H7 (cell line): ENCODE data around the gene FOXD2. TPM values are rescaled to one million over a fixed set of nuclear protein-coding genes. Genes with fewer than 3 reads are reported as not detected.
"Not testable (repeated sequence)": the region's sequence is repeated elsewhere in the genome, so short reads cannot be mapped to it uniquely, and the experiment has no call there.

Experiments used
- DNase-seq: peaks from one replicate; pipeline ENCODE4 v3.0.0; 2012
- H3K27me3 ChIP-seq: 2 replicates; pipeline ENCODE4 v1.6.0; 2011; ENCODE audit warnings: mild to moderate bottlenecking, low read length; ENCODE audit not compliant: control insufficient read depth, insufficient read depth
- H3K36me3 ChIP-seq: replicated peaks from 2 replicates; pipeline ENCODE4 v1.5.1; 2011; ENCODE audit warnings: low read length; ENCODE audit not compliant: control insufficient read depth, insufficient read depth
- H3K4me3 ChIP-seq: 2 replicates; pipeline ENCODE4 v1.5.1; 2011; ENCODE audit warnings: low read depth, mild to moderate bottlenecking, control low read depth, low read length, moderate library complexity; ENCODE audit not compliant: insufficient read depth
- total RNA-seq: library from RNA; depleted of rRNA; stranded (reverse); fragments of >200 nt; shearing (Covaris generic); gene quantifications from 2 replicates; pipeline ENCODE4 v1.2.3, GENCODE V29; 2014

Gene FOXD2
- total RNA-seq, 1 experiment from 2014 or later = 0.83 TPM

DNA sequence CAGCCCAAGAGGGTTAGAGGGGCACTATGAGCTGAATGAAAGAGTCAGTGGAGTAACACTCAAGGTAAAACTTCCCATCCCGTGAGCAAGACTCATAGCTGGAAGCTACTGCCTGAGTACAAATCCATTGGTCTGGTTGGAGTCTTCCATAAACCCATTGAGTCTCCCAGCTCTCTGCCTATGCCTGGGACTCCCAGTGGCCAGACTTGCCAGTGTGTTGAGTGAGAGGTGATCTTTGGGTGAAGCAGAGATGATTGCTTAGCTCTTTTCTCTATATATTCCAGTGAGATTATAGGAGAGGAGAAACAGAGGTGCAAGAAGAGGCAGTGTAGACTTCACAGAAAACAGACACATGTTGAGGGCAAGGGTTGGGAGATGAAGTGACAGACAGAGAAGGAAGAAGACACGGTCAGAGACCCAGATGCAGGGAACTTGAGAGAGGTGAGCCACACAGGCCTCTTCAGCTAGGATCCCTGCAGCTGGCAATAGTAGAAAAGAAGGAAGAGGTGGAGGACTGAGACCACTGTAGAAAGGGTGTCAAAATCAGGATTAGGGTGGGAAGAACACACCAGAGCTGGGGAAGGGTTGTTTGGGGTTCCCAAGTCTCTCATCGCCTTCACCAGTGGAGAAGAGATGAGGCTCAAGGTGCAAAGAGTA lies 3.7 kb downstream of the FOXD2 start:
- H3K36me3 ChIP-seq = no peaks in the 10 kb centered on the region
- DNase-seq = peak; percentile 19
- H3K27me3 ChIP-seq = peaks cover 97% of the 10 kb centered on the region
- H3K4me3 ChIP-seq = no peak overlapping the region

DNA sequence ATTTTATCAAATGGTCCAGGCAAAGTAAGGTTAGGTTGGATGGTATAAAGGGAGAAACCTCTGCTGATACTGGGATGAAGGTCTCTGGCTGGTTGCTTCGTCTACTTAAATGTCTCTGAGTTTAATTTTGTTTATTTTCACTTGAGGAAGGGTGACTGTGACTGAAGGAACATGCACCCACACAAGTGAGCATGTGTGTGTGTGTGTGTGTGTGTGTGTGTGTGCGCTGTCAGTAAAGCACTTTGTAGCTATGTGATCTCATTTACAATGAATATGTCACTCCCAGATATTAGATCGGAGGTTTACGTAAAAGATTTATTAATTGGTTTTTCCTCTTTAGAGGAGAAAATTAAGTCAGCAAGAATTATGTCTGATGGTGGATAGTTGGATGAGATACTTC lies 4.4 kb downstream of the FOXD2 start:
- H3K36me3 ChIP-seq = no peaks in the 10 kb centered on the region
- no peak for DNase-seq
- peaks cover 97% of the 10 kb centered on the region for H3K27me3 ChIP-seq
- no peak overlapping the region for H3K4me3 ChIP-seq

DNA sequence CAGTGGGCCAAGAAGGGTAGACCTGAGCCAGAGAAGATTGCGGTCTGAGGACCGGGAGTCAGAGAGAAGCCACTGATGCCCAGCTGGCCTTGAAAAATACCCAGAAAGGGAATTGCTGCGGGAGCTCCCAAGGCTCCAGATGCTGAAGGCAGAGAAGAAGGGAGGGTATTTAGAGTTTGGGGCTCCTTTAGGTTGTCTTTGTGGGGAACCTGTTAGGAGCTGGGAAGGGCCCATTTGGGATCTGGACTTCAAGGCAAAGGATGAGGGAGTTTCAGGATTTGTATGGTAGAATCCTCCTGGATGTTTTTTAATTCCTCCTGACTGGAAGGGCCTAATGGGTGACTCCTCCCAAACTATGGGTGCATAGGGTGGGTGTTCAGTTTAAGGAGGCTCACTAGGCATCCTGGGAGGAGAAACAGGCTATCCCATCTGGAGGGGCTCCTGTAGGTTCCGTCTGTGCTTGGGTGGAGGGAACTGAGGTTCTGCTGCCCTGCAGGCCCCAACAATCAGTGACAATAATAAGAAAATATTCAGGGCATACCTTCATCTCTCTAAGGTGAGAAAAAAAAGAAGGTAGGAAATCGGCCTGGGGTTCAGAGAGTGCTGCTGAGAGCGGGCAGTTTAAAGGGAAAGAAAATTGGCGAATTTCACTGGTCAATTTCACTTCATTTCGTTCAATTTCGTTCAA lies 5.1 kb downstream of the FOXD2 start:
- Histone ChIP-seq H3K36me3 (no peaks in the 10 kb centered on the region), H3K4me3 (no peak overlapping the region), H3K27me3 (peaks cover 100% of the 10 kb centered on the region)
- DNase-seq = peak; percentile 66

DNA sequence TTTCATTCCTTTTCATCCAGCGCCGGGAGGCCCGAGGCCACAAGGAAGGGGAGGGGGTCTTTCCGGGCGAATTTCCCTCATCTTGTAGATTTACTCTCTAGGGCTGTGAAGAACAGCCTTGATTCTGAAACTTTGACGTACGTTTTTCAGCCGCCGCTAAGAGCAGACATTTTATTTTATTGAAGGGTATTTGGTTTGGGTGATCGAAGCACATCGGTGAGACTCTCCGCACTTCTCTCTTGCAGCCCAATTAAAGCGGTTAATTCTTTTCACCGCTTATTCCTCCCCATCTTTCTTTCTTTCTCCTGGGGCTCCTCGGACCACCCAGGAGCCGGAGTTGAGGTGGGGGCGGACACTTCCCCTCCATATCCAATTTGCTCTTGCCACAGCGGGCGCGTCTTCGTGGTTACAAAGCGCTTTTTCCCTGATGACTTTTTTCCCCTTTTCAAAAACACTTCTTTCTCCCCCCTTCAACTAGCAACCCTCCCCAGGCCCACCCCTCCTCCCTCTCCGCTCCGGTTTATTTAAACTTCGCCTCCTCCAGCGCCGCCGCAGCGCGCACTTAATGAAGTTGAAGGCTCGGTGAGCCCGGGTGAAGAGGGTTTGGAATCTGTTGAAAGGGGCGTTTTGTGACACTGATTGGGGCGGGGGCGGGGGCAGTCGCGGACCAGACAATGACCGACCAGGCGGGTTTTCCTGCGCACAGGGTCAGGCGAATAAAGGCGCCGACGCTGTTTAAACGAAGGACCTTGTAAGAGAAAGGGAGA lies 5.9 kb downstream of the FOXD2 start:
- DNase-seq = peak; percentile 83
- Histone ChIP-seq H3K36me3 (no peaks in the 10 kb centered on the region), H3K27me3 (peaks cover 100% of the 10 kb centered on the region), H3K4me3 (no peak overlapping the region; the same call in 1 of the 2 replicates)

DNA sequence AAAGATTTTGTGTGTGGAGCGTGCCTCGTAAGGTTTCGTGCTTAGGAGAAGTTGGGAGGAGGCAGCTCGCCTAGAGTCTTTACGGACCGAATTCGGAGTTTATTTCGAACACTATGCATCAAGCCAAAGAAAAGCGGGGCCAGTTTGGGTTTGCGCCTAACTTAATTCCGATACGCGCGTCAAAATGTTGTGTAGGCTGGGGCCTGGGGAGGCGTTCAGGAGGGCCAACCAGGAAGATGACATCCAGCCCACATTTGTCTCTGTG lies 6.4 kb downstream of the FOXD2 start:
- H3K36me3 ChIP-seq = no peaks in the 10 kb centered on the region
- H3K4me3 ChIP-seq = peak overlapping the region; percentile 6; the same call in 1 of the 2 replicates
- peaks cover 100% of the 10 kb centered on the region for H3K27me3 ChIP-seq
- DNase-seq = no peak

DNA sequence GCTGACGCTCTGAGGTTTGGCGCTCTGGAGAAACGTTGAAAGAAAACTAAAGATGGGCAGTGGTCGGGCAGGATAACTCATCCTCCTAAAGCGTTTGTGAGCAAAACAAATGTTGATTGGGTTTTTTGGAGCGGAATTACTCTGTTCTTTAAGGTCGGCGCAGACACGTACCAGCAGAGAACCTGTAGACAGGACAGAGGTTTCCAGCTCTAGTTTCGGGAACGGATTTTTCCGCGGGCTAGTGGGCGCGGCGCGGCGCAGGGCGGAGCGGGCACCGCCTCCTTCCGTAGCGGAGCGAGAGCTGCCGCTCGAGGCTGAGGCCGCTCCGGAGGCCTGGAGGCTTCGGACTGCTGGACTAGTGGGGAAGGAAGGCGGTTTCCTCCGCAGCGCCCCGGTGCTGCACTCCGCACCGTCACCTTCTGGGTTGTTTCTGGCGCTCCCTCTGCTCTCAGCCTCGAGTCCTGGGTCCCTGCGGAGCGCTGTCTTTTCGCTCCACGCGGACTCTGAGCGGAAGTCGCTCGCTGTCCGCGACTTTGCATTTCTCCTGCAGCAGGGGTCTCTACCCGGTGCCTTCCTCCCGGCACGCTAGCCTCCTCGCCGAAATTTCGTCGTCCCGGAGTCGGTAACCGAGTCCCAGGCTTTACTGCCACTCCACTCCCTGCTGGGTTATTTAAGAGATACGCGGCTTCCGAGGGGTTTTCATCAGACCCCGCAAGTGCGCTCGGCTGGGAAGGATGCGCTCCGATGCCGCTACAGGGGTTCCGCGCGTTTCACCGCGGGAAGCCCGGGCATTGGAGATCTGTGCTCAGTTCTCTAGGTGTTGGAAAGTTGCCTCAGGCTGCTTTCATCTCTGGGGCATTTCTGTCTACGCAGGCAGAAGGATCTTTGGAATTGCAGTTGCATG lies 7.0 kb downstream of the FOXD2 start:
- peak overlapping the region; percentile 14; the same call in 1 of the 2 replicates for H3K4me3 ChIP-seq
- peak; percentile 82 for DNase-seq
- peaks cover 100% of the 10 kb centered on the region for H3K27me3 ChIP-seq
- H3K36me3 ChIP-seq = no peaks in the 10 kb centered on the region

DNA sequence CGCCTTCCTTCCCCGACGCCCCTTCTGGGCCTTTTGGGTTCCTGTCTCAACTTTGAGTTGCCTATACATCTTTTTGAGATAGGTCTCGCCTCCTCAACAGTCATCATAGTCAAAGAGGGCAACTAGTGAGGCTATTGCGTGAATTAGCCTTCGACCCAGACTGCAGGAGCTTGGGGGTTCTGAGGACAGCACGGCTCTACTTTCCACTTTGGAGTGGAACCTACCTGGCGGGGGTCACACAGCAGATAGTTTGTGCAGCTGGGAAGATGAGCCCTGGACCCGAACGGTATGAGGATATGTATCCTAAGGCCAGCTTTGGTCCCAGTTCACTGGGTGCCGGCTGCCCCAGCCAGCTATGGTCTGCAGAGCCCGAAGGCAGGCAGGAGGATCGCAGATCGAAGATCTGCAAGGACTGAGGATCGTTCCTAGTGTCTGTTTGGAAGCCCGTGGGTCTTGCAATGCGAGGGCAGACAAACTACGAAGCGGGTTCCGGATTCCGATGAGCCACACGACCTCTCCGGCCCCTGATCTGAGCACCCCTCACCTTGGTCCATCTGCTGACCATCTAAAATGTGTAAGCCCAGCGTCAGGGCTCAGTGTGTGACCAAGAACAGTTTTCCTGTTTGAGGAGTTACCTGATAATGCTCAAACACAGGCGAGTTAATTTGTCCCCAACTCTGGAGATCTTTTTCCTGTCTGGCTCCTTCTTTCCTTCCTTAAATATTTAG lies 8.1 kb downstream of the FOXD2 start:
- no peaks in the 10 kb centered on the region for H3K36me3 ChIP-seq
- no peak overlapping the region for H3K4me3 ChIP-seq
- H3K27me3 ChIP-seq = peaks cover 100% of the 10 kb centered on the region
- peak; percentile 66 for DNase-seq

DNA sequence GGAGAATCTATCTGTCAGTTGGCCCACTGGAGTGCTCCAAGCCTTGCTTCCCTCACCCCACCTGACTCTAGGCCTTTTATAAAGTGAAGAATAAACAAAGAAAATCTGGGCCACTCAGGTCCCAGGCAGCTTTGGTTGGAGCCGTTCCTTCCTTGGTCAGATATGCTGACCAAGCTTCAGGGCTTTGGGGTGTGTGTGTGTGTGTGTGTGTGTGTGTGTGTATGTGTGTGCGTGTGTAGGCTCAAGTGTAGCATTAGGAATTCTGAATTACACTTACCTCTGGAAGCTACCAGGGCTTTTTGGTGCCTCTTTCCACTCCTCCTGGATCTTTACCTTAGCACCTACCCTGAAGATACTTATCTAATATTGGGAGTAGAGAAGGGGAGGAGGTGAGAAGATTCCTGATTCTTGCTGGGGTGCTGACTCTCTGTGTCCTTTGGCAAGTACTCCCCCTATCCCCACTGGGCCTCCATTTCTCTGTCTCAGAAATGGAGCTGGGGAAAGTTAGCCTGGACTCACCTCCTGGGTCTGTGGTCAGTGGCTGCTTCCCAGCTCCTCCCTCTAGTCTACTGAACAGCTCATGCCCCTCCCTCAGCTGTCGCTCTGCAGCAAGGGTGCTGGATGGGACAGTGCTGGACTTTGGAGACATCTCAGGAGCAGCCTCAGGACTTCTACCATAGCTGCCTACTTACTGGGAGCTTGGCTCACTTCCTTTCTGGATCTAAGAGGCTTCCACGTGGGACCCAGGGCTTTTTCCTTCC lies 10.8 kb downstream of the FOXD2 start:
- no peak overlapping the region for H3K4me3 ChIP-seq
- DNase-seq = no peak

DNA sequence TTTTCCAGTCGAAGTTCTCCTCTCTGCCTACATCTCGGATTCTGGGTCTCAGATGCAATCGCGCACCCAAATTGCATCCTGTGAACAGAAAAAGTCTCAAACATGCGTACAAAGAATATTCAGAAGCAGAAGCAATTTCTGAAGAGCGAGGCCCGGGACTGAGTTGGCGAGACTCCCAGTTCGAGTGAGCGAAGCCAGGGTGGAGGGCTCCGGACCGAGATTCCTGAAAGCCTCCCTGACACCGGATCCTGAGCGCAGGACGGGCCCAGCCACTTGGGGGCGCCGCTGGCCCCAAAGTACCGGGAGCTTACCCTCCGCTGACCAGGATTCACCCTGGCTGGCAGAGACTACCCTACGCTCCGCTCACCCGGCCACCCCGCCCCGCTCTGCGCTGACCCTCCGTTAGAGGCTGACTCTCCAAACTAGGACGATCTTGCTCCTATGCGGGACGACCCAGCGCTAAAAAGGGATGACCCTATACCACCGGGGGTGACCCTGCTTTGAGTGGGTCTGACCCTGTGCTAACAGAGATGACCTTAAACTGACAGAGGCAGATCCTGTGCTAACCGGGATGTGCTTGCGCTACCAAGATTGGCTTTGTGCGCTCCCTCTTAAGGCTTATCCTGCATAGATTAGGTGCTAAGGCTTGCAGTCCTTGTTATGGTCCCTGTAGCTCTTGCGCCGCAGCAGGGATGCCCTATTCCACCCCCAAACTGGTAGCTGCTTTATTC lies 12.1 kb downstream of the FOXD2 start:
- Histone ChIP-seq H3K4me3 (0 out of 2 replicates have a peak overlapping the region, but pooled peaks have one; percentile 2), H3K27me3 (peaks cover 79% of the 10 kb centered on the region), H3K36me3 (no peaks in the 10 kb centered on the region)
- peak; percentile 94 for DNase-seq

More for the DNA sequence above, 10.8 kb downstream of the FOXD2 start:
- peaks cover 92% of the 10 kb centered on the region for H3K27me3 ChIP-seq
- H3K36me3 ChIP-seq = no peaks in the 10 kb centered on the region

DNA sequence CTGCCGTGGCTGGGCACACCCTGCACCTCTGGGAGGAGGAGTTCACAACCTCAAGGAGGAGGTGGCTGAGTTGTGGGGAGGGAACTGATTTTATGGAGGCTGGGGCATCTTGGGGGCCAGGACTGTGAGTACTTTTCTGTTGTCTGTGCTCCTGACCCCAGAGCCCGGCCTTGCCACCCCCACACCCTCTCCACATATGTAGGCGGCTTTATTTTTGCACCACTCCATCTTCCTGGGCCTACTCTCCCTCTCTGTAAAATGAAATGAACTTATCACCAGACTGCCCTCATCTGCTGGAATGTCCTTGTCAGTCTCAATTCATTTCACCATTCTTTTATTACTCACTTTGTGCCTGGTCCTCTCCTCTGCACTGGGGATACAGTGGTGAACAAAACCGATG lies 12.8 kb downstream of the FOXD2 start:
- no peak for DNase-seq
- Histone ChIP-seq H3K36me3 (no peaks in the 10 kb centered on the region), H3K4me3 (no peak overlapping the region), H3K27me3 (peaks cover 72% of the 10 kb centered on the region)

DNA sequence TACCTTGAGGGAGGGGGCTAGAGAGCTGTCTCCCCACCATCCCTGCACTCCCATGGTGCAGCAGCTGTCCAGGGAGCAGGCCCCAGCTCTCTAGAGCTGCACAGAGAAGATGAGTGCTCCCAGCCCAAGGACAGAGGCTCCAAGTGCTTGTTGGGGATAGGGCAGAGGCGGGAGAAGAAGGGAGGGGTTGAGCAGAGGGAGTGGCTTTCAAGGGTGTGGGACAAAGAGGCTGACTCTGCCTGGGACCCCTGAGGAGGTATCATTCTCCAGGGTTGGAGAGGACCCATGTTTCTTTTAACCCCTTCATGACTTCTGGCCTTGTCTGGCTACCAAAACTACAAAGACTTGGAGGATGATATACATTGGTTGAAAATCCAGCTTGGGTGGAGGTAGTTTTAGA lies 14.6 kb downstream of the FOXD2 start:
- peak; percentile 76 for DNase-seq
- H3K27me3 ChIP-seq = peaks cover 54% of the 10 kb centered on the region
- no peak overlapping the region for H3K4me3 ChIP-seq
- no peaks in the 10 kb centered on the region for H3K36me3 ChIP-seq

DNA sequence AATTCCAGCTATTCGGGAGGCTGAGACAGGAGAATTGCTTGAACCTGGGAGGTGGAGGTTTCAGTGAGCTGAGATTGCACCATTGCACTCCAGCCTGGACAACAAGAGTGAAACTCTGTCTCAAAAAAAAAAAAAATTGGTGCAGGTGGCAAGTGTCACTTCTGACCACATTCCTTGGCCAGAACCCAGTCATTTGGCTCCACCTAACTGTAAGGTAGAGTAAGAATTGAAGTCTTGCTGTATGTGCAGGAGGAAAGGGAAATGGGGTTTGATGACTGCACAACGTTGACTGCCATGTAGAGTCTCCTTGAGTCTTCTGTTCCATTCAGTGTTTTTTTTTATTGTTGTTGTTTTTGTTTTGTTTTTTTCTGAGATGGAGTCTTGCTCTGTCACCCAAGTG lies 16.1 kb downstream of the FOXD2 start:
- not testable (repeated sequence) for DNase-seq, H3K4me3 ChIP-seq, H3K36me3 ChIP-seq
- peaks cover 41% of the 10 kb centered on the region for H3K27me3 ChIP-seq

DNA sequence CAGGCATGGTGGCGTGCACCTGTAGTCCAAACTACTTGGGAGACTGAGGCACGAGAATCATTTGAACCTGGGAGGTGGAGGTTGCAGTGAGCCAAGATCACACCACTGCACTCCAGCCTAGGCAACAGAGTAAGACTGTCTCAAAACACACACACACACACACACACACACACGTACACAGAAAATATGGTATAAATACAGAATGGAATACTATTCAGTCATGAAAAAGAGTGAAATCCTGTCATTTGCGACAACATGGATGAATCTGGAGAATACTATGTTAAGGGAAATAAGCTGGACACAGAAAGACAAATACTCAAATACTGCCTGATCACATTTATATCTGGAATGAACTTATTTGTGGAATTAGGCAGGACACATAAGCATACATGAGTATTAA lies 18.4 kb downstream of the FOXD2 start:
- Histone ChIP-seq H3K27me3 (peaks cover 23% of the 10 kb centered on the region), H3K4me3 (no peak overlapping the region), H3K36me3 (no peaks in the 10 kb centered on the region)
- DNase-seq = no peak
